Psoas muscle (tissue), 7 donors: ENCODE data around the gene MAGEA12. TPM values are rescaled to one million over a fixed set of nuclear protein-coding genes. Genes with fewer than 3 reads are reported as not detected.

Experiments
- polyA plus RNA-seq, 3 donors: library from polyadenylated mRNA; stranded (reverse); fragments of 200-250 nt; gene quantifications; one replicate each; pipeline ENCODE4 v1.2.3, GENCODE V29; 2013
- total RNA-seq, 4 donors: library from RNA; stranded (reverse); fragmentation: NEBNext Ultra II Directional in 2 of 4; extraction: Animal tissue kit (Norgen Biotek cat#: 25700) in 2 of 4; gene quantifications; one replicate each; pipeline versions ENCODE4 v1.2.1 to v1.2.4, GENCODE V29; 2021 to 2023
- donor health status: healthy with polysubstance abuse.
- donor health status: DM: no; HTN: no; CAD: no; lungs with moderate emphysema.
- donor health status: Bipolar disorder and iron deficiency.
- donor health status: healthy.
- donor health status: DM: no; HTN: no; CAD: no.
- donor health status: DM: no; HTN: no; CAD: no.
- donor health status: DM: yes; HTN: yes; CAD: no.

MAGEA12 gene
- total and polyA plus RNA-seq, 7 donors, result not detected

Other genes starting within 250 kb of the MAGEA12 start
- gene GABRQ, start 95.9 kb upstream of the MAGEA12 start, total RNA-seq, result not detected
- not detected for gene GABRQ, start 95.9 kb upstream of the MAGEA12 start, polyA plus RNA-seq
- not detected for gene MAGEA3, start 35.0 kb upstream of the MAGEA12 start, total RNA-seq
- not detected for gene MAGEA3, start 35.0 kb upstream of the MAGEA12 start, polyA plus RNA-seq
- not detected for gene CSAG2, start 24.5 kb upstream of the MAGEA12 start, total RNA-seq
- gene CSAG2, start 24.5 kb upstream of the MAGEA12 start, polyA plus RNA-seq, result not detected
- gene MAGEA2B, start 19.1 kb upstream of the MAGEA12 start, total RNA-seq, result not detected
- not detected for gene MAGEA2B, start 19.1 kb upstream of the MAGEA12 start, polyA plus RNA-seq
- gene CSAG1, start within 50 bp of the MAGEA12 start, total RNA-seq, result not detected
- under 1 TPM in 1 of 3 donors, not detected in 2; 0.04 TPM for gene CSAG1, start within 50 bp of the MAGEA12 start, polyA plus RNA-seq
- gene MAGEA2, start 20.1 kb downstream of the MAGEA12 start, total RNA-seq, result not detected
- not detected for gene MAGEA2, start 20.1 kb downstream of the MAGEA12 start, polyA plus RNA-seq
- not detected for gene CSAG3, start 25.5 kb downstream of the MAGEA12 start, total RNA-seq
- gene CSAG3, start 25.5 kb downstream of the MAGEA12 start, polyA plus RNA-seq, result not detected
- not detected for gene MAGEA6, start 35.9 kb downstream of the MAGEA12 start, total RNA-seq
- gene MAGEA6, start 35.9 kb downstream of the MAGEA12 start, polyA plus RNA-seq, result not detected
- 10 to 100 TPM in 3 of 4 donors, 1 to 10 TPM in 1; 9.2 to 15.0 (median 12.4) TPM for gene CETN2, start 97.0 kb downstream of the MAGEA12 start, total RNA-seq
- gene CETN2, start 97.0 kb downstream of the MAGEA12 start, polyA plus RNA-seq, result 10 to 100 TPM; 15.4 to 29.8 (median 16.2) TPM
- 1 to 10 TPM; 5.3 to 9.3 (median 7.5) TPM for gene NSDHL, start 97.3 kb downstream of the MAGEA12 start, total RNA-seq
- 10 to 100 TPM in 2 of 3 donors, 1 to 10 TPM in 1; 8.1 to 18.7 (median 11.5) TPM for gene NSDHL, start 97.3 kb downstream of the MAGEA12 start, polyA plus RNA-seq
- 1 to 10 TPM; 1.3 to 1.5 (median 1.4) TPM for gene ZNF185, start 164.3 kb downstream of the MAGEA12 start, total RNA-seq
- gene ZNF185, start 164.3 kb downstream of the MAGEA12 start, polyA plus RNA-seq, result 1 to 10 TPM in 1 of 3 donors, under 1 TPM in 2; 0.79 to 1.1 (median 0.79) TPM